GM12864 (cell line): ENCODE data around the gene CMYA5.
"Not testable (repeated sequence)": the region's sequence is repeated elsewhere in the genome, so short reads cannot be mapped to it uniquely, and the experiment has no call there.

ENCODE experiments used
- DNase-seq: peaks from one replicate; pipeline ENCODE4 v3.0.0-alpha.2; 2011; ENCODE audit warnings: low read depth
- H3K4me3 ChIP-seq: 2 replicates; pipeline ENCODE4 v1.5.1; 2011; ENCODE audit warnings: mild to moderate bottlenecking, low read depth, low read length, control low read depth
- TF ChIP-seq, protein P1 (sequence below): IDR thresholded peaks from 2 replicates; pipeline ENCODE4 v1.5.1; 2011; ENCODE audit warnings: low read depth, mild to moderate bottlenecking, moderate library complexity, low read length, control low read depth, inconsistent platforms; ENCODE audit errors: missing control alignments

Gene CMYA5

DNA sequence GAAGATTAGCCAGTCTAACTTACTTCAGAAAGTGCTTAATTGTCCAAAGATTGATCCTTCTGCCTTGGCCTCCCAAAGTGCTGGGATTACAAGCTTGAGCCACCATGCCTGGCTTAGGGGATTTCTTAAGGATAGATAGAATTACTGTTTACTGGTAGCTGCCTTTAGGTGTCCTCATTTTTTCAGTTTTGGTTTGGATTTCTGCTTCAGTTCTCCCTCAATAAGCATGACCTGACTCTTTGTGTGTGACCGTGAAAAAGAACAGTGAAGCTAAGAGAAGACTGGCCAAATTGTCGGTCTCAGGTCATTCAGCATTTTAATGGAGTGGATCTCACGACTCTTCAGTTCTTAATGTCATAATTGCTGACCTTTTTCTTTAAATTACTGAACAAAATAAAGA is 22.9 kb upstream of the CMYA5 start:
- H3K4me3 ChIP-seq: no peak overlapping the region
- TF ChIP-seq, protein P1, sequence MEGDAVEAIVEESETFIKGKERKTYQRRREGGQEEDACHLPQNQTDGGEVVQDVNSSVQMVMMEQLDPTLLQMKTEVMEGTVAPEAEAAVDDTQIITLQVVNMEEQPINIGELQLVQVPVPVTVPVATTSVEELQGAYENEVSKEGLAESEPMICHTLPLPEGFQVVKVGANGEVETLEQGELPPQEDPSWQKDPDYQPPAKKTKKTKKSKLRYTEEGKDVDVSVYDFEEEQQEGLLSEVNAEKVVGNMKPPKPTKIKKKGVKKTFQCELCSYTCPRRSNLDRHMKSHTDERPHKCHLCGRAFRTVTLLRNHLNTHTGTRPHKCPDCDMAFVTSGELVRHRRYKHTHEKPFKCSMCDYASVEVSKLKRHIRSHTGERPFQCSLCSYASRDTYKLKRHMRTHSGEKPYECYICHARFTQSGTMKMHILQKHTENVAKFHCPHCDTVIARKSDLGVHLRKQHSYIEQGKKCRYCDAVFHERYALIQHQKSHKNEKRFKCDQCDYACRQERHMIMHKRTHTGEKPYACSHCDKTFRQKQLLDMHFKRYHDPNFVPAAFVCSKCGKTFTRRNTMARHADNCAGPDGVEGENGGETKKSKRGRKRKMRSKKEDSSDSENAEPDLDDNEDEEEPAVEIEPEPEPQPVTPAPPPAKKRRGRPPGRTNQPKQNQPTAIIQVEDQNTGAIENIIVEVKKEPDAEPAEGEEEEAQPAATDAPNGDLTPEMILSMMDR: peak; percentile 2
- no peak for DNase-seq

- H3K4me3 ChIP-seq: no peak overlapping the region
- TF ChIP-seq, protein P1: no peak
- DNase-seq: no peak
Measured at GRCh38 chr5:79672392-79672791, 17.2 kb upstream of the CMYA5 start.

GRCh38 chr5:79676354-79676753 is 13.3 kb upstream of the CMYA5 start:
- not testable (repeated sequence) for H3K4me3 ChIP-seq, DNase-seq

- not testable (repeated sequence) for DNase-seq, H3K4me3 ChIP-seq
Measured at GRCh38 chr5:79682102-79682501, 7.5 kb upstream of the CMYA5 start.

GRCh38 chr5:79684782-79685181 is 4.9 kb upstream of the CMYA5 start:
- TF ChIP-seq, protein P1: no peak
- no peak overlapping the region for H3K4me3 ChIP-seq

GRCh38 chr5:79685627-79686026 is 4.0 kb upstream of the CMYA5 start:
- TF ChIP-seq, protein P1: no peak
- no peak for DNase-seq
- no peak overlapping the region for H3K4me3 ChIP-seq

More at GRCh38 chr5:79684782-79685181, 4.9 kb upstream of the CMYA5 start:
- DNase-seq: no peak

DNA sequence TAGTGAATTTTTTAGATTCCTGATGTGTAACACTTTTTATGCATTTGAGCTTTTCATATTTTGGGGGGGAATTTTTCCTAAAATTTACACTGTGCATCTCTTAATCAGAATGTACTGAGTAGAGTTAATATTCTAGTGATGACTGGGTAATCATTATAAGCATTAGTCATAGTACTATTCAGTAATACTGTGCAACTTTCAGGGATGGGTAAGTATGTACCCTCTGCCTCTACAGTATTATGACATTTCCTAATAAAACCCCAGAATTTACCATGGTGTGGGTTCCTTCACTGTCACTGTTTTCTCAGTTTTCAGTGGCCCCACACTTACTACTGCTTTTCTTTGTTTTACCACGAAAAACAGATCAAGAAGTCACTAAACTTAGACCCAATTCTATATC is 2.8 kb upstream of the CMYA5 start:
- TF ChIP-seq, protein P1: no peak
- H3K4me3 ChIP-seq: no peak overlapping the region
- DNase-seq: no peak

GRCh38 chr5:79687889-79688288 is 1.7 kb upstream of the CMYA5 start:
- H3K4me3 ChIP-seq: no peak overlapping the region
- DNase-seq: no peak
- TF ChIP-seq, protein P1: no peak
